GM23248 (cell line): ENCODE data around the gene DGKE.

Experiments used
- EZH2 ChIP-seq: fragments of 200-600 bp; sonication (generic); IDR thresholded peaks from 2 replicates; pipeline ENCODE4 v1.6.1; 2018; ENCODE audit warnings: antibody characterized with exemption, mild to moderate bottlenecking; ENCODE audit not compliant: insufficient read depth, poor library complexity, severe bottlenecking
- EZH2phosphoT487 ChIP-seq: fragments of 200-600 bp; sonication (generic); IDR thresholded peaks from 2 replicates; pipeline ENCODE4 v1.6.1; 2018; ENCODE audit warnings: antibody characterized with exemption, moderate library complexity, mild to moderate bottlenecking, low read depth; ENCODE audit not compliant: insufficient read depth

- TF ChIP-seq EZH2 = no peak
- TF ChIP-seq EZH2phosphoT487 = no peak
Measured at GRCh38 chr17:56892333-56892732, 58.4 kb downstream of the DGKE start.
